GM12891 (cell line): ENCODE measurements around the gene LMCD1.

Experiments
- PAX5 ChIP-seq: IDR thresholded peaks from 2 replicates; pipeline ENCODE4 v1.6.1; 2011; ENCODE audit warnings: low read length, moderate library complexity, mild to moderate bottlenecking; ENCODE audit not compliant: insufficient read depth, severe bottlenecking
- POLR2A ChIP-seq: IDR thresholded peaks from 2 replicates; pipeline ENCODE4 v1.6.1; 2011; ENCODE audit warnings: low read depth, low read length, control low read depth
- POLR2AphosphoS5 ChIP-seq: IDR thresholded peaks from 2 replicates; pipeline ENCODE4 v1.6.1; 2011; ENCODE audit warnings: low read depth, low read length, control low read depth
- POU2F2 ChIP-seq: IDR thresholded peaks from 2 replicates; pipeline ENCODE4 v1.6.1; 2011; ENCODE audit warnings: low read depth, mild to moderate bottlenecking, control low read depth, low read length, moderate library complexity
- SPI1 ChIP-seq: IDR thresholded peaks from 2 replicates; pipeline ENCODE4 v1.6.1; 2011; ENCODE audit warnings: low read depth, low read length, control low read depth
- TAF1 ChIP-seq: IDR thresholded peaks from 2 replicates; pipeline ENCODE4 v1.6.1; 2011; ENCODE audit warnings: low read depth, low read length, control low read depth

DNA sequence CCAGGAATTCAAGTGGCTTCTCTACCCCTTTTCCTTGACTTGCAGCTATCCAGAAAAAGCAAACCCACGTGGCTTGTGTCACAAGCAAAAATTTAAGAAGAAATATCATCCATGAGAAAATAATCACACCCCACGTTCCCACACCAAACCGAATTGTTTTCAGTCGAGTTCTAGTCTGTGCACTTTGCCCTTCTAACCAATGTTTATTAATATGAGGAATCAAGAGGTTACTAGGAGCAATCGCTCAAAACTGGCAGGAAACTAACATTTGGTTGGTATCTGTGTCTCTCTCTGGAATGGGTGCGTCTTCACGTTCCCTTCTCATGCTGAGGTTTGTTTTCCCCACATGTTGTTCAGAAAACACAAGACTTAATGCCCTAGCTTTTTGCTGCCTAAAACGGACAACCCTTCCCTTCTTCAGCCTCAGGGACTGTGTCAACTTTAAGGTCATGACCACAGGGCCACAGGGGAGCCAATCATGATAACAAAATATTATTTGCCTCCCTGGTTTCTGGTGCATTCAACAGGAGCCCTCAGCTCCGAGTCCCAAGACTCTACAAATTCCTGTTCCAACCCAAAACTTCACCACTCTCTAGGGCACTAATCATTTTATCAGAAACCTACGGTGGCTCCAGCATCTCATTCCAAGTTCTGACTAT, 41.4 kb upstream of the LMCD1 start:
- TF ChIP-seq TAF1 (no peak), POLR2A (no peak), POLR2AphosphoS5 (no peak), POU2F2 (no peak), SPI1 (no peak), PAX5 (no peak)
